CD4-positive, alpha-beta memory T cell (primary cell): ENCODE results near the gene DDT. TPM values are rescaled to one million over a fixed set of nuclear protein-coding genes. Genes with fewer than 3 reads are reported as not detected.
"Not testable (repeated sequence)": the region's sequence is repeated elsewhere in the genome, so short reads cannot be mapped to it uniquely, and the experiment has no call there.

ENCODE experiments used
- CTCF ChIA-PET: fragments of 350-600 bp; sonication (Branson Sonifier 250); formaldehyde crosslinking; loops from one replicate; lab custom pipeline; 2021; ENCODE audit warnings: inconsistent platforms; ENCODE audit not compliant: partially characterized antibody; lab: Charles Lee
- POLR2A ChIA-PET: fragments of 350-600 bp; sonication (Branson Sonifier 250); formaldehyde crosslinking; loops from one replicate; lab custom pipeline; 2021; ENCODE audit not compliant: partially characterized antibody; lab: Charles Lee
- DNase-seq, 5 donors: peaks; one replicate each; pipeline versions ENCODE4 v3.0.0 to v3.0.0-alpha.2; 2020 to 2022; ENCODE audit warnings: mixed read lengths in 1 of 5
- H3K27ac ChIP-seq: one replicate; pipeline ENCODE4 v1.7.0; 2013; ENCODE audit warnings: low read depth, low read length
- H3K27me3 ChIP-seq: 2 replicates; pipeline ENCODE4 v1.7.0; 2013; ENCODE audit warnings: mild to moderate bottlenecking, low read length, moderate library complexity; ENCODE audit not compliant: insufficient read depth
- H3K36me3 ChIP-seq: 2 replicates; pipeline ENCODE4 v1.7.0; 2013; ENCODE audit warnings: mild to moderate bottlenecking, low read length, moderate library complexity; ENCODE audit not compliant: insufficient read depth
- H3K4me1 ChIP-seq: 2 replicates; pipeline ENCODE4 v1.7.0; 2013; ENCODE audit warnings: mild to moderate bottlenecking, low read length, moderate library complexity; ENCODE audit not compliant: insufficient read depth
- H3K4me3 ChIP-seq, 2 donors: one replicate each; pipeline ENCODE4 v1.7.0; 2013; ENCODE audit warnings: low read length in 2 of 2, mild to moderate bottlenecking in 1 of 2
- H3K9me3 ChIP-seq, 2 donors: one replicate each; pipeline ENCODE4 v1.7.0; 2013; ENCODE audit warnings: low read length in 2 of 2, control low read depth in 1 of 2; ENCODE audit not compliant: control insufficient read depth in 1 of 2
- H3K27ac Mint-ChIP-seq, 7 donors: one replicate each; pipeline ENCODE4 v1.8.0; 2020 to 2021; ENCODE audit warnings: mixed read lengths in 7 of 7, mild to moderate bottlenecking in 6 of 7, inconsistent platforms in 3 of 7, moderate library complexity in 3 of 7
- H3K27me3 Mint-ChIP-seq, 2 donors: one replicate each; pipeline ENCODE4 v1.8.0; 2020 to 2021; ENCODE audit warnings: mixed read lengths in 2 of 2
- H3K36me3 Mint-ChIP-seq, 2 donors: one replicate each; pipeline ENCODE4 v1.8.0; 2020 to 2021; ENCODE audit warnings: mixed read lengths in 2 of 2, inconsistent platforms in 1 of 2, mild to moderate bottlenecking in 1 of 2
- H3K4me1 Mint-ChIP-seq, 4 donors: one replicate each; pipeline ENCODE4 v1.8.0; 2020 to 2021; ENCODE audit warnings: mixed read lengths in 4 of 4, mild to moderate bottlenecking in 1 of 4
- H3K4me3 Mint-ChIP-seq, 8 donors: one replicate each; pipeline ENCODE4 v1.8.0; 2020 to 2021; ENCODE audit warnings: mixed read lengths in 8 of 8, mild to moderate bottlenecking in 7 of 8, moderate library complexity in 6 of 8, inconsistent platforms in 3 of 8
- H3K9me3 Mint-ChIP-seq, 8 donors: one replicate each; pipeline ENCODE4 v1.8.0; 2020 to 2021; ENCODE audit warnings: mixed read lengths in 8 of 8, mild to moderate bottlenecking in 5 of 8, inconsistent platforms in 3 of 8, moderate library complexity in 1 of 8
- intact Hi-C: fragments of 100-400 bp; cut with micrococcal nuclease; formaldehyde crosslinking; loops from one replicate; pipeline ENCODE4 v1.15.1; 2023
- polyA plus RNA-seq, 2 donors: library from polyadenylated mRNA; unstranded; fragments of 300-500 nt; fragmentation: Illumina TruSeq; gene quantifications; one replicate each; pipeline ENCODE4 v1.2.3, GENCODE V29; 2021
- total RNA-seq, 2 experiments: library from RNA; stranded (reverse); gene quantifications; one replicate each; pipeline ENCODE4 v1.2.3, GENCODE V29; 2021

Gene DDT
- 10 to 100 TPM; 93.5 to 97.2 TPM for total RNA-seq
- 100 to 1,000 TPM; 103 to 133 TPM for polyA plus RNA-seq

DNA sequence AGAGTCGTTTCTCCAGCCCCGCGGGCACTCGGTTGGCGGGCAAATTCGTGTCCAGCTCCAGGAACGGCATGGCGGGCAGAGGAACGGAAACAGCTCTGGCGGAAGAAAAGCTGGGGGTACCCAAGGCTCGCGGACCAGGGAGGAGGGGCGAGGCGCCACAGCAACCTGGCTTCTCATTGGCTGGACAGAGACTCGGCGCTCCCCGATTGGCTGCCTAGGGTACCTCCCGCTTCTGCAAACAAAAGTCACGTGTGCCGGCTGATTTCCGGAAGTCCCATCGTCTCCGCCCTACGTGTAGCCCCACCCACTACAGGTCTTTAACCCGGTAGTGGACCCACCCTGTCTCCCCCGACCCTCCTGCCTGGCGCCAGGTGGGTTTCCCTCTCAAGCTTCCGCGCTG lies at the start of gene DDT:
TSS of gene DDT (minus strand) at position 97 of the 400 bp plus-strand sequence. CDS start at position 70, 27 bp downstream.
- peaks cover 16% of the 10 kb centered on the region for H3K4me1 ChIP-seq
- H3K27ac ChIP-seq, H3K9me3 ChIP-seq, H3K4me3 Mint-ChIP-seq, H3K27ac Mint-ChIP-seq, H3K9me3 Mint-ChIP-seq, H3K27me3 ChIP-seq, POLR2A ChIA-PET, H3K27me3 Mint-ChIP-seq, CTCF ChIA-PET, DNase-seq, H3K4me3 ChIP-seq: not testable (repeated sequence)
- Mint-ChIP-seq H3K4me1 (peaks cover 7 to 24% (median 18%) of the 10 kb centered on the region in 4 donors), H3K36me3 (peaks cover 18 to 25% of the 10 kb centered on the region in 2 donors)
- H3K36me3 ChIP-seq = peaks cover 24% of the 10 kb centered on the region
- intact Hi-C loops = loop anchor here (10.0 kb wide), 1 partner anchor 60 kb away; no protein-coding TSS in a partner anchor

- no peak overlapping the region for H3K27ac ChIP-seq
- Mint-ChIP-seq H3K4me1 (peaks cover 20 to 46% (median 30%) of the 10 kb centered on the region in 4 donors), H3K9me3 (peaks cover 0 to 4% (median under 1%) of the 10 kb centered on the region in 8 donors), H3K4me3 (peak overlapping the region in 1 of 8 donors; percentile 40), H3K27ac (peak overlapping the region in 5 of 7 donors; percentile 56 to 90 (median 75)), H3K27me3 (no peaks in the 10 kb centered on the region), H3K36me3 (peaks cover 26% of the 10 kb centered on the region in 2 donors)
- no peaks in the 10 kb centered on the region for H3K27me3 ChIP-seq
- ChIA-PET CTCF (no interaction called here), POLR2A (no interaction called here)
- H3K36me3 ChIP-seq = no peaks in the 10 kb centered on the region
- H3K4me1 ChIP-seq = peaks cover 9% of the 10 kb centered on the region
- no peak overlapping the region for H3K4me3 ChIP-seq
- no peaks in the 10 kb centered on the region for H3K9me3 ChIP-seq
- intact Hi-C loops = no loop called here
- peak in 1 of 5 donors; percentile 8 for DNase-seq
Observed at GRCh38 chr22:24023204-24023789, 49.1 kb upstream of the DDT start.

- Mint-ChIP-seq H3K36me3 (peaks cover 27 to 29% of the 10 kb centered on the region in 2 donors), H3K27ac (no peak overlapping the region), H3K27me3 (no peaks in the 10 kb centered on the region), H3K4me1 (peaks cover 24 to 50% (median 33%) of the 10 kb centered on the region in 4 donors), H3K9me3 (peaks cover 0 to 4% (median 2%) of the 10 kb centered on the region in 8 donors), H3K4me3 (no peak overlapping the region)
- H3K27me3 ChIP-seq = no peaks in the 10 kb centered on the region
- intact Hi-C loops = no loop called here
- no peaks in the 10 kb centered on the region for H3K36me3 ChIP-seq
- ChIA-PET CTCF (no interaction called here), POLR2A (no interaction called here)
- H3K4me3 ChIP-seq = no peak overlapping the region
- peaks cover 9% of the 10 kb centered on the region for H3K4me1 ChIP-seq
- DNase-seq = no peak
- no peak overlapping the region for H3K27ac ChIP-seq
- H3K9me3 ChIP-seq = no peaks in the 10 kb centered on the region
Observed at GRCh38 chr22:24021304-24021703, 47.1 kb upstream of the DDT start.

DNA sequence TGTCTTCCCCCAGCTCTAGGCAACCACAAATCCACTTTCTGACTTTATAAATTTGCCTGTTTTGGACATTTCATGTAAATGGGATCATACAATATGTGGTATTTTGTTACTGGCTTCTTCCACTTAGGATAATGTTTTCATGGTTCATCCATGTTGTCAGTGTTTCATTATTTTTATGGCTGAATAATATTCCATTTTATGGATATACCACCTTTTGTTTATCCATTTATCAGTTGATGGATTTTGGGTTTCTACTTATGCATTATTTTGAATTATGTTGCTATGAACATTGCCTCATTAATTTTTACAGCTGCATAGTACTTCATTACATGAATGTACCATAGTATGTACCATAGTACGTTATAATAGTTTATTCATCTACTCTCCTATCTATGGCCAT lies 41.9 kb upstream of the DDT start:
- H3K36me3 ChIP-seq = no peaks in the 10 kb centered on the region
- peaks cover 18% of the 10 kb centered on the region for H3K4me1 ChIP-seq
- Mint-ChIP-seq H3K4me1 (peaks cover 30 to 51% (median 39%) of the 10 kb centered on the region in 4 donors), H3K36me3 (peaks cover 21 to 23% of the 10 kb centered on the region in 2 donors), H3K27me3 (no peaks in the 10 kb centered on the region), H3K27ac (peak overlapping the region in 3 of 7 donors; percentile 25 to 70 (median 42)), H3K4me3 (no peak overlapping the region), H3K9me3 (peaks cover 0 to 7% (median 0%) of the 10 kb centered on the region in 8 donors)
- no peaks in the 10 kb centered on the region for H3K9me3 ChIP-seq
- DNase-seq = no peak
- H3K4me3 ChIP-seq = no peak overlapping the region
- H3K27ac ChIP-seq = no peak overlapping the region
- ChIA-PET POLR2A (interaction anchor here (0.9 kb wide), 1 partner anchor 9 kb away, joined by 3 read pairs; no protein-coding TSS in a partner anchor), CTCF (interaction anchor here (0.7 kb wide), 1 partner anchor 45 kb away, joined by 4 read pairs; no protein-coding TSS in a partner anchor)
- intact Hi-C loops = no loop called here
- no peaks in the 10 kb centered on the region for H3K27me3 ChIP-seq

- peak overlapping the region; percentile 94 to 99 (median 97) for H3K27ac Mint-ChIP-seq
- Histone ChIP-seq H3K4me3 (peak overlapping the region; percentile 68 to 86), H3K36me3 (no peaks in the 10 kb centered on the region), H3K9me3 (no peaks in the 10 kb centered on the region), H3K27ac (peak overlapping the region; percentile 78), H3K4me1 (peaks cover 23% of the 10 kb centered on the region), H3K27me3 (no peaks in the 10 kb centered on the region)
- peaks cover 9 to 13% of the 10 kb centered on the region in 2 donors for H3K36me3 Mint-ChIP-seq
- ChIA-PET CTCF (interaction anchor here (0.9 to 1.4 kb wide), 4 partner anchors 8 to 163 kb away, joined by 3 to 7 read pairs (median 4); no protein-coding TSS in a partner anchor), POLR2A (interaction anchor here (1.0 to 4.1 kb wide), 9 partner anchors 19 to 237 kb away, joined by 4 to 42 read pairs (median 7); partner anchors contain the start of gene MIF)
- intact Hi-C loops = loop anchor here (5.0 kb wide), 1 partner anchor 421 kb away; no protein-coding TSS in a partner anchor
- peaks cover 0 to 12% (median 0%) of the 10 kb centered on the region in 8 donors for H3K9me3 Mint-ChIP-seq
- H3K27me3 Mint-ChIP-seq = peaks cover 0 to 5% of the 10 kb centered on the region in 2 donors
- peak overlapping the region; percentile 94 to 98 (median 98) for H3K4me3 Mint-ChIP-seq
- DNase-seq = peak in 1 of 5 donors; percentile 6
- H3K4me1 Mint-ChIP-seq = peaks cover 26 to 57% (median 35%) of the 10 kb centered on the region in 4 donors
Observed at GRCh38 chr22:24011735-24012068, 37.5 kb upstream of the DDT start.

DNA sequence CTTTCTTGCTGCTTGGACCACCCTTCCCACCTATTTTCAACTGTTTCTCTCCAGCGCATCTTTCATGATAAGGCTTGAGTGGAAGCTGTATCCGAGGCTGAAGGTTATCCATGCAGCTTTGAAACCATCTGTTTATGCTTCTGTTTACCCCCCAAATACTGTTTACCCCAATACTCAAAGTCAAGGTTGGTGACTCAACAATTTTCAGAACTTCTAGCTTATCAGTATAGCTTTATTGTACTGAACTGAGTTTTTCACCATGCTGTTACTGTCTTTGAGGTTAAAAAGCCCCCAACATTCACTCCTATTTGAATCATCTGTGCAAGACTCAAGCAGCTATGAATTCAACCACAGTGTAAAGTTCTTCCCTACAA lies 35.8 kb upstream of the DDT start:
- CTCF ChIA-PET = interaction anchor here (0.7 to 1.4 kb wide), 5 partner anchors 65 to 237 kb away, joined by 3 to 4 read pairs (median 3); no protein-coding TSS in a partner anchor
- intact Hi-C loops = loop anchor here (5.0 kb wide), 1 partner anchor 422 kb away; no protein-coding TSS in a partner anchor

More for the DNA sequence above, 35.8 kb upstream of the DDT start:
- H3K9me3 ChIP-seq = no peaks in the 10 kb centered on the region
- H3K4me1 Mint-ChIP-seq = peaks cover 24 to 48% (median 30%) of the 10 kb centered on the region in 4 donors
- no peaks in the 10 kb centered on the region for H3K36me3 ChIP-seq
- peaks cover 0 to 5% (median 0%) of the 10 kb centered on the region in 8 donors for H3K9me3 Mint-ChIP-seq
- H3K27ac ChIP-seq = no peak overlapping the region
- H3K27me3 Mint-ChIP-seq = peaks cover 0 to 5% of the 10 kb centered on the region in 2 donors
- DNase-seq = no peak
- H3K4me3 Mint-ChIP-seq = peak overlapping the region; percentile 24 to 72 (median 67)
- no peak overlapping the region for H3K4me3 ChIP-seq
- POLR2A ChIA-PET = interaction anchor here (1.4 to 4.1 kb wide), 5 partner anchors 20 to 418 kb away, joined by 7 to 42 read pairs (median 10); partner anchors contain the start of gene ADORA2A
- H3K27ac Mint-ChIP-seq = peak overlapping the region; percentile 63 to 99 (median 84)
- peaks cover 23% of the 10 kb centered on the region for H3K4me1 ChIP-seq
- H3K36me3 Mint-ChIP-seq = peaks cover 0 to 9% of the 10 kb centered on the region in 2 donors
- no peaks in the 10 kb centered on the region for H3K27me3 ChIP-seq
